COLO829 (cell line): ENCODE data around the gene ZCCHC9.
"Not testable (repeated sequence)": the region's sequence is repeated elsewhere in the genome, so short reads cannot be mapped to it uniquely, and the experiment has no call there.

Source experiments
- DNase-seq: peaks from one replicate; pipeline ENCODE4 v3.0.0; 2012; ENCODE audit warnings: low spot score

ZCCHC9 gene

DNA sequence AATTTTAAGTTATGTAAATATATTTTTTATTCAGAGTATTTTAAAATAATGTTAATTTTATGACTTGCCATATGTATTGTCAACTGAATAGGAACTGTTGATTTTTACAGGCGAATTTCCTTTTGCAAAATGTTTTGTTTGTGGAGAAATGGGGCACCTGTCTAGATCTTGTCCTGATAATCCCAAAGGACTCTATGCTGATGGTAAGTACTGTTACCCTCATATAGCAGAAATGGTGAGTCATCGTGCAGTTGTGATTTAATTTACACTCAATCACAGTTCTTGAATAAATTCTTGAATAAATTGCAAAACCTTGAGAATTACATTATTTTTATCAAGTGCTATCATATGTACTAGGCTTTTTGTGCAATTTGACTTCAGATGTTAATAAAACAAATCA is 7.4 kb downstream of the ZCCHC9 start:
- DNase-seq, result no peak

DNA sequence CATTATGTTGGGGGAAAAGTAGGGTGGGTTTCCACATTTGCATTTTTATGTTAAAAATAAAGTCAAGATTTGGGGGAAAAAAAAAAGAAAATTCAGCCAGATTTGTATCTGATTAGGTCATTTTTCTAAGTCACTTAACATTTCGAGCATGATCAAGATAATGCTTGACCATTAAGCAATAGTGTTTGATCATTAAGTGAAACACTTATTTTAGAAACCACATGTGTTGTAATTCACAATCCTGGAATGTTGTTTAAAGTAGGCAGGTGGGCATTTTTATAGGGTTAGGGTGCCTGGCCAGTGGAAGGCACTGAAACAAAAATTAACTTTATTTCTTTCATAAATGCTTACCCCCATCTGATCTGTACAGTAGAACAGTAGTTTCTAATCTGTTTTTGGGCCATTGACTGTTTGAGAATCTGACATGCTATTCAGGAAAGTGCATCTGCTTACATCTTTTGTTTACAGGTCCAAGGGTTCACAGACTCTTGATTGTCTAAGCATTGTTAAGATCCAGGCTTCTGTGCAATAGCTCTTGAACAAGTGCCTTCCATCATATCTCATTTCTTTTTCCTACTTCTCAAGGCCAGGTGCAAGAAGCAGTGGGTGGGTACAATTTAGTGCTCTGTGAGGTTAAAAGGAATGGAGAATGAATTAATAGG is 9.1 kb downstream of the ZCCHC9 start:
- DNase-seq, result no peak

DNA sequence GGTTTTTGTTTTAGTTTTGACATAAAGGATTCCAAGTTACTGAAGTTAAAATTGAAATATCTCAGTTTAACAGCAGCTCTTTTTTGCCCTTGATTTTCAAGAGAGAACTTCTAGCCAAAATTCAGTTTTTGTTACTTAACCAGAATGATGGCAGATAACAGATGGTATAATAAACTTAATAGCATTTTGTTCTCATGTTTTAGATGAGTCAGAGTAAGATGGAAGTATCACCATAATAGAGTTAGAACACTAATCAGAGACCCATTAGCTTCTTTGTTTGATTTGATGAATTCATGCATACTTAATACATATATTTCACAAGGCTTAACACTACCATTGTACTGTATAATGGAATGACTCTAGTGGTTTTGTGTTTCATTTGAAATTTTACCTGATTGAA is 11.9 kb downstream of the ZCCHC9 start:
- DNase-seq, result no peak

DNA sequence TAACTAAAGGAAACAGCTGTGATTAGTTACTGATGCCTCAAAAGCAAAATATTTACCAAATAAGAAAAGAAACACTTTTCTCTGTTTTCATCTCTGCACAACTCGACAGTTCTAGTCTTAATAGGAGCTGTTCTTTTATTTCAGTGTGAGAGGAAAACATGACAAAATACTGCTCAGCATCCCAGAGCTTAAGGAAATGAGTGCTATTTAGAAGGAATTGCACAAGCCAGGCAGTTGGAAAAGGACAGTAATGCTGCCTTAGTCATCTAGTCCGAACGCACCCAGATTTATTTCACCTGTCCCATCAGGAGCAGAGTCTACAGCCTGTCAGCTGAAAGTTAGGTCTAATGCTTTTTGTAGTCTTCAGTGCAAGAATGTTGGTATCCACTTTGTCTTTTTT is 12.3 kb downstream of the ZCCHC9 start:
- no peak for DNase-seq

DNA sequence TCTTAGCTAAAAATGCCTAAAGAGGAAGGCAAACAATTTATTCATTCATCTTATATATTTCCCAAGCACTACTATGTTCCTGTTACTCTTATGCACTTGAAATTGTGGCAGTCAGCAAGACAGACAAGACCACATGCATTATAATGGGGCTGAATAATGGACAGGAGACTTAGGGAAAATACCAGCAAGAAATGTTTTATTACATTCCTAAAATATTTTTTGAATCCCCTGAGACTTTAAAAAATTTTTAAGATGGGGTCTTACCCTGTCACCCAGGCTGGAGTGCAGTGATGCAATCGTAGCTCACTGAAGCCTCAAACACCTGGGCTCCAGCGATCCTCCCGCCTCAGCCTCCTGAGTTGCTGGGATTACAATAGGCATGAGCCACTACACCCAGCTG is 13.2 kb downstream of the ZCCHC9 start:
- DNase-seq, result no peak

DNA sequence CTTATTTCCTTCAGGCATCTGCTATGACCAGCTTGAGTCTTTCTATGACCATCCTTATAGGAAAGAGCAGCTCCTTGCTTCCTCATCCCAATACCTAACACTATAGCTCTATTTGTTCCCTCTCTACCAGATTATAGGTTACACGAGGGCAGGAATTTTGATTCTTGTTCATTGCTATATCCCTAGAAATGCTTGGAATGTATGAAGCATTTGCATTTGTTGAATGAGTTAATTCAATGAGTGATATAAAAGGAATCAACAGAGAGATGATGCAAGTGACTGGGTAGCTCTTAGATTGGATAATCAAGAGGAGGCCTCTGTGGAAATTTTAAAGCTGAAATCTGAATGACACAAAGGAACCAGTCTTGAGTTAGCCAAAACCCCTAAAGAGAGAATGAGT is 13.9 kb downstream of the ZCCHC9 start:
- DNase-seq, result no peak

DNA sequence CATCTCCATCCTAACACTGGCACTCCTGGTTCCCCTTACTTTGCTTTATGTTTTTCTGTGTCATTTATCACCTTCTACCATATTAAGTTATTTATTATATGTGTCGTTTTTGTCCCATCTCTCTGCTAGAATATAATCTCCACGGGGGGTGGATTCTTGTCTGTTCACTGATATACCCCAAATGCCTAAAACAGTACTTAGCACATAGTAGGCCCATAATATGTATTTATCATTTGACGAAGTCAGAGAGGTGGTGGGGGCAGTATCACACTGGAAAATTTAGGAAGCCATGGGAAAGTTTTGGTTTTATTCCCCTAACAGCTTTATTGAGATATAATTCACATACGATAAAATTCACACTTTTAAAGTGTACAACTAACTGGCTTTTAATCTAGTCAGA is 14.4 kb downstream of the ZCCHC9 start:
- no peak for DNase-seq

DNA sequence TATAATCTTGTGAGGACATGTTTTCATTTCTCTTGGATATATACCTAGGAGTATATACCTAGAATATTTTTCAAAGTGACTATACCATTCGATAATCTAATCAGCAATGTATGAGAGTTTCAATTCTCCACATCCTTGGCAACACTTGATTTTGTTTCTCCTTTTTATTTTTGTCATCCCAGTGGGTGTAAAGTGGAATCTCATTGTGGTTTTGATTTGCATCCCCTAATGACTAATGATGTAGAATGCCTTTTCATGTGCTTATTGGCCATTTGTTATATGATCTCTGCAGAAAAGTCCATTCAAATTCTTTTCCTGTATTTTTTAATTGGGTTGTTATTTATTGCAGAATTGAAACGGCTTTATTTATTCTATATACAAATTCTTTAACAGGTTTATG is 15.2 kb downstream of the ZCCHC9 start:
- DNase-seq, result no peak

DNA sequence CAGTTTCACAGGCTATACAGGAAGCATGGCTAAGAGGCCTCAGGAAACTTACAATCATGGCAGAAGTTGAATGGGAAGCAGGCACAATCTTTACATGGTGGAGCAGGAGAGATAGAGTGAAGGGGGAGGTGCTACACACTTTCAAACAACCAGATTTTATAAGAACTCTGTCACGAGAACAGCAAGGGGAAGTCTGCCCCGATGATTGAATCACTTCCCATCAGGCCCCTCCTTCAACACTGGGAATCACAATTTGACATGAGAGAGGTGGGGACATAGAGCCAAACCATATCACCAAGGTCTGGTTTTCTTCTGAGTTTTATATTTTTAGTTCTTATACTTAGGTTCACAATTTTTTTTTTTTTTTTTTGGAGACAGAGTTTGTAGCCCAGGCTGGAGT is 16.1 kb downstream of the ZCCHC9 start:
- no peak for DNase-seq

DNA sequence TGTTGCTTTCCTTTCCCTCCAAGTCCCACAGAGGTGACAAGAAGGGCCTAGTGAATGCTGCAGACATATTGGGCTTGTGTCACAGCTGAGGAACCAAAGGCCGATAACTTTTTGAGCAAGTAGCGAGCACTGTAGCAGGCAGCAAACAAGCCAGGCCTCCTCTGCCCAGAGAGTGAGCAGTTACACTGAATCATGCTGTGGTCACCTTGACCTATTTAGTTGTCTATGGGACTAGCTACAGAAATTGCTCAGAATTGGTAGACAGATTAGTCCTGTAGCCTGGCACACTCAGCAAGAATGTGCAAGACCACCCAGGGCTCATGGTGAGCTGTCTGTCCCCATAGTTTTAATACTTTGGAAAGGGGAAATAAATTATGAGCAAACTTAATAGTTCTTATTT is 25.2 kb downstream of the ZCCHC9 start:
- no peak for DNase-seq

DNA sequence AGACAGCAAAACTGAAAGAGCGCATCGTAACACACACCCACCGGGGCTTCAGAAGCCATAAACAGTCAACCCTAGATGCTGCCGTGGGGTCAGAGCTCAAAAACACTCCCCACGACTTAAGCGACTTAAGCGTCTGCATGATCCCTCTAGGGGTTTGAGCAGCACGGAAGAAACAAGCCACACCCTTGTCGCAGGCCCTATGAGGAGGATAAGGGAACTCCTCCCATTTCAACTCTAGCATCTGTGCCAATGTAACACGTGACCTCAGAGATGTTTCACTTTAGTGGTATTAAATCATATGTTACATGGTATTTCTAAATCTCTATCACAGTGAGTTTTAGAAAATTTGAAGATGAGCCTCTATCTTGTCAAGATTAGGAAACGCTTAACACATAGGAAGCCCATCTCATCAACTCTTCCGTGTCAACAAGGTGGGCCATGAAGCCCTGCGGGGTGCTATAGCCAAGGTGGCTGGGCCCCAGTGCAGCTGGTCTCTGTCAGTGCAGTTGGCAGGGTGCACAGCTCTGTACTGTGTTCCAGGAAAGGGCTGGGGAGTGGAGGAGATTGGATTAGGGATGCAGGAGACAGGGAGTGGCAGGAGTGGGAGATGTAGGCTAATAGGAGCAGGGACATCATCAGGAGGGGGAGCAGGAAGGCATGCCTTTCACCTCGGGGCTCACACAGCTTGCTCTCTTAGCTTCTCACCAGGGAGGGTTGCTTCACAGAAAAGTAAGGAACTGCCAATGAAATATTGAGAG is 33.1 kb downstream of the ZCCHC9 start:
- DNase-seq, result peak; percentile 3

DNA sequence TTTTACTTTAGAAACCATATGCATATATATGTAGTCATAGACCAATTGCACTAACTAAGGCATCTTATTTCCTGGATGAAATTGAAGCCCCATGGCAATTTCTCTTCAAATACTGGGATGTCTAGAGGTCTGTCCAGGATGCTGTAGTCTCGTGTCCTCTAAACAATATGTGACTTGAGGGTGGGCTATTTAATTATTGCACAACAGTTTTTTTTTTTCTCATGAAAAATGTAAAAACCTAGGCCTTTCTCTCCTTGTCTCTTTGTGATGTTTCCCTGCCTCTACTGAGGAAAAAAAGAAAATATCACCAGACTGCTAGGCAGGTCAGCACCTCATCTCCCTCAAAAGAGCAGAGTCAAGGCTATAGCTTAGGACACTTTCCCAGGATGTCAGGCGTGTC is 34.6 kb downstream of the ZCCHC9 start:
- DNase-seq, result no peak

DNA sequence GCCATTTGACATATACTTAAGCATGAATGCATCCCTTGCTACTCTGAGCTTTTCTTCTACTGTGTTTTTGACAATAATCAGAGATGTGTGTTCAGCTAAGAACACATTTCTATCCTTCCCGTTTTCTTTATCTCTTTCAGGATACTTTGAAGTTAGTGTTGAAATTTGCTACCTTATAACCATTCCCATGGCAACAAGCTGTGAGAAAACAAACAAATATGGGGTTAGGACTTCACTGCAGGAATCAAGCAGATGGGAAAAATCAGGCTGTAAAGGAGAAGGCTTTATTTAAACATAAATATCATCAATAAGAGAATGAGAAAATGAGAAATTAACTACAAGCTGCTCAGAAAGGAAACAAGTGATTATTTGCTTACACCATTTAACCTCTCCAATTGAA is 35.2 kb downstream of the ZCCHC9 start:
- DNase-seq, result no peak

DNA sequence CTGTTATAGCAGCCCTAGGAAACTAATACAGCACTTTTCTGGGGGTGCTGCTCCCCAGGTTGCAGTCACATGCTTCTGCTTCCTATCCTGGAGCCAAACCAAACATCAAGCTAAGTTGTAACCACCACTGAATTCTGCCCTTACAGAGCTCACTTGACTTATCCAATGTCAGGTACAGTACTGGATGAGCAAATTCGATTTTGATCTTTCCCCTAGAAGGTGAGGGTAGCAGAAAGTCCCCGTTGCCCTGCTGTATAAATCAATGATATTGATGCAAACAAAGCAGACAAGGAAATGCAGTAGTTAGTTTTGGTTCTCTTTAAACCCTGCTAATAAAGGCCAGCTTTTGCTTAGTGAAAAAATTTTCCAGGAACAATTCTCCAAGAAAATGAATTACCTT is 36.4 kb downstream of the ZCCHC9 start:
- DNase-seq, result no peak

DNA sequence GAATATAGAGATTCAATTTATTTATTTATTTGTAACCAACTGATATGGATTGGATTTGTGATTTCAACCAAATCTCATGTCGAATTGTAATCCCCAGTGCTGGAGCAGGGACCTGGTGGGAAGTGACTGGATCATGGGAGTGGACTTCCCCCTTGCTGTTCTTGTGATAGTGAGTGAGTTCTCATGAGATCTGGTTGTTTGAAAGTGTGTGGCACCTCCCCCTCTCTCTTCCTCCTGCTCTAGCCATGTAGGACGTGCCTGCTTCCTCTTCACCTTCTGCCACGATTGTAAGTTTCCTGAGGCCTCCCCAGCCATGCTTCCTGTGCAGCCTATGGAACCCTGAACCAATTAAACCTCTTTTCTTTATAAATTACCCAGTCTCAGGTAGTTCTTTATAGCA is 36.8 kb downstream of the ZCCHC9 start:
- not testable (repeated sequence) for DNase-seq

DNA sequence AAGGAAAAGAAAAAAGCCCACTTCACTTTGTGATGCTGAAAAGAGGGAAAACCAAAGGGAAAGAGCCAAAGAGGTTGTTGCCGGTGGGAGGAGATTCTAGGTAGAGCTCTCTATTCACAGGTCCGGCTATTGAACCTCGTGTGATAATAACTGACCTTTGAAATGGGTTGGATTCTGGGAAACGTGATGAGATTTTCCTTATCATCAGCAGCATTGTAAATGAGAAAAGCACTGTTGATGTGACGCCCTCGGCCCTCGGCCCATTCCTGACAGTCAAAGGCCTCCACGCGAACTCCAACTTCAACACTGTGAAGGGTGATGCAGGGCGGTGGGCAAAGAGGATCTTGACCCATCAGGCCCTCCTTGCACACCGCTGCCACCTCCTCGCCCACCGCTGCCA is 43.3 kb downstream of the ZCCHC9 start:
- no peak for DNase-seq

DNA sequence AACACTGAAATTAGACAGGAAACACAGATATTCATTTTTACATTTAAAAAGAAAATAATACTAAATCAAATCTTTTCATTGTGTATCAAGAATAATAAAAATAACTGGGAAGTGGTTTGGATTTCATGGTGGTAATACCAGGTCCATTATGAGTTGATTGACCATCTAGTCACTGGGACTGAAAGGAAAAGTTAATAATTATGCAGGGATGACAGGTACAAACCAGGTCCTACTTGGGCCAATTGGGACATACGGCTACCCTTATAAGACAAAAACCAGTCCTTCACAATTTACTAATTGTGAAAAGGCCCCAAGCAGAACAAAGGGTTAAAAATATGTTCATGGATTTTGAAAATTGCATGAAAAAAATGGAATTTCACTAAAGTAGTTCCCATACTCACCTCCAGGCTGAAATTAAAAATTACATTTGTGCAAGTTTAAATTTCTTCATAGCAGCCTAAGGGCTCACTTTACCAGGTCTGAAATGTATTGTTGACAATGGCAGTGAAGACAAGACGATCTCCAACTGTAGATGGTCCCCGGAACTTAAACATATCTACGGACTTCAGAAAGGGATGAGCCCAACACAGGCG is 44.1 kb downstream of the ZCCHC9 start:
- no peak for DNase-seq

DNA sequence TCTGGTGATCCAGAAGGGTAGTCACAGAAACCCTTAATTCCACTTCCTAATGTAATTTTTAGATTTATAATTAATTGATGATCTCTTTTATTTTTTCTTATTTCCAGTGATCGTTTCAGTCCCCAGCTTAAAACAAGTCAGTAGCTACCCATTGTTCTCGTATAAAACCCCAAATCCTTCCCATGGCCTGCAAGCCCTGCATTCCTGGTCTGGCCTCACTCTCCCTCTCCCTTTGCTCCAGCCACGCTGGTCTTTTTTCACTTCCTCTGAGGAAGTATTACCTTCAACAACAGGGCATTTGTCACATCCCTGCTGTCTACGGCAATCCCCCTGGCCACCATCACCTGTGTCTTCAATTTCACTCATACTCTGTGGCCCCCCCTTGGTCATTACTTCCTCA is 47.8 kb downstream of the ZCCHC9 start:
- no peak for DNase-seq

DNA sequence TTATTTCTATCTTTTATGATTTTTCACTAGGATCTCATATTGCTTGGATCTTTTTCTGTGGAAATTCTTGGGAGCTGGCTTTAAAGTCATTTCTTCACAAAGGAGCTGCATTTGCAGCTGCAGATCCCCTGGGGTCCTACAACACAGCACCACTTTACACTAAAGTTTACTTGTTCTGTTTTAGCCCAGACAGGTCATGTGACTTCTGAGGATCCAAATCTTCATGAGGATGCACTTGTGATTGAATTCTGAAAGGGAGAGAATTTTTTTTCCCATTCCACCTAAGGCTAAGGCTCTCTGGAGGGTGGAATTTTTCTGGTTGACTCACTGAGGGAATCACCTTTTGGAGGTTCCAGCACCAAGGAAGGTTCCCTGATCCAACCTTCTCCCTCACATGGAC is 49.1 kb downstream of the ZCCHC9 start:
- no peak for DNase-seq

DNA sequence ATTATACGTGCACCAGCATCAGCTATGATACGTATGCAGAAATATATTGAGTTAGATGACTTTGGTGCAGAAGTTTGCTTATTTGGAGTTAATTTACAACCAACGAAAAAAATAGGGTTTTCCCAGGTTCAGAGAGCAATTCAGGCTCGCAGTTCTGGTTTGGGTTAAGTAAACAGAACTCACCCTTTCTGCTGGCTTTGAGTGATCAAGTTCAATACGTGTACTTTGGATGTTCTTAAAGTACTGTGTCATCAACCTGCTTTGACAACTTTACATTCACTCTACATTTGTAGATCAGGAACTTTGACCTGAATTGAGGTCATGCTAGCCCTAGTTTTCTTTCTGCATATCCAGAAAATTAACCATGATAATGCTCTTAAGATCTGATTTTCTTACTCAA is 51.8 kb downstream of the ZCCHC9 start:
- no peak for DNase-seq

DNA sequence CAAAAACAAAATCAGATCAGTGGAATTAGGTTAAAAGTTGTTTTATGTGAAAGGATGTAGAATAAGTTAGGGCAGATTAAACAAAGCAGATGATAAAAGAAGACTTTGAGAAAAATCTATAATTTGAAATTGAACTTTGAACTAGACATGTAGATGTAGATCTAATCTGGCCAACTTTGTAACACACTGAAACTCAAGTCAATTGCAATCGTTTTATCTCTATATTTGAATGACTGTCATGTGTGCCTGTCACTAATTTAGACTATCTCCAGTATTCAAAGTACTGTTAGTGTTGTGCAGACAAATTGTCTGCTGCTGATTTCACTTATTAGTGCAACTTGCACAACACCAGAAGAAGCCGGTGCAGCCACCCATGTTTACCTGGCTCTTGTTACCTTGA is 52.7 kb downstream of the ZCCHC9 start:
- DNase-seq, result no peak

DNA sequence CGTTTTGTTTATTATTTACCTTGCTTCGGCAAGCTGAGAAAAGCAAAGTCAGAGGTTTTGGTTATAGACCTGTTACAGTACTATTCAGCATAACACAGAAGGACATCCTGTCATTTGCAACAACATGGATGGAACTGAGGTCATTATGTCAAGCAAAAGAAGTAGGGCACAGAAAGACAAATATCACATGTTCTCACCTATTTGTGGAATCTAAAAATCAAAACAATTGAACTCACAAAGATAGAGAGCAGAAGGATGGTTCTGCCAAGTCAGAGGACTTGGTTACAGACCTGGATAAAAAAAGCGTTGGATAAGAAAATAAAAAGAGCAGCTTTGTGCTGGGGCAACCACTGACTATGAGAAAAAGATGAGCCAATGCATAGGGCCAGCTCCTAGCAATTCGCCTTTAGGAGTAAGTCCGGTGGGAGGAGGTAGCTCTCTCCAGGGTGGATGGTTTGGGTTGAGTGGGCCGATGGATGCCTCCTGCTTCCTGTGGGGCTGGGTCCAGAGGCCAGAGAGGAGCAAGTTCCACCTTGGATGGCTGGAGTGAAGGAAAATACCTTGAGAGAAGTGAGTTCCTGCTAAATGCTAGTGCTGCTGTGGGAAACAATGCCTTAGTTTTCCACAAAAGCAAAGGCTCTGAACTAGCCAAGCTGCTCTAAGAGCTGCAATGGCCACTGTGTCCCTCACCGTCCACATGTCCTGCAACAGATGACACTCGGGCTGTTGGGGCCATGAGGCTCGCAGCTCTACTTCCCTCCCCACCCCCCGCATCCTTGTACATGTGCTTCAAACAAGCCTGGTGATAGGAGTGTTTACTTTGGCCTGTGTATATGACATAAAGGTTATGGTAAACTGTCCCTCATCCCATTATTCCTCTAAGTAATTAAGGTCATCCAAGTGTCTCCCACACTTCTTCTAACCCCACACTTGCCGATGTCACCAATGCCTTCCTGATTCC is 54.2 kb downstream of the ZCCHC9 start:
- DNase-seq, result no peak

DNA sequence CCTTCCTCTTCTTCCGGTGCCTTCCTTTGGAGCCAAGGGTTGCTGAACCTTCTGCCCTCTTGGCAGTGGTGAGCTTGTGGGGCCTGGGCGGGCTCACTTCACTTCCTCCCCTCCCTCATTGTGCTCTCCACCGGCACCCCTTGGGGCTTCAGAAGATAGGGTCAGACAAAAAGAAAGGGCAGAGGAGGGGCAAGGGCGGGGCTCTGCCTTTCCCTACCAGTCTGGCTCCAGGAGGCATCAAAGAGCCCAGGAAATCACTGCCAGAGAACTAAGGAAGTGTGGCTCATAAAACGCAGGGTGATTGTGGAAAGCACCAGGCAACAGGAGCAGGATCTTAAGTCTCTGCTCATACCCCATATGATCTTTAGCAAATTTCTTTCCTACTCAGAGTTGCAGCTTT is 57.7 kb downstream of the ZCCHC9 start:
- DNase-seq, result no peak
